HepG2 (cell line): Measurements from ENCODE around the gene TMEM74B. TPM values are rescaled to one million over a fixed set of nuclear protein-coding genes. Genes with fewer than 3 reads are reported as not detected.

ENCODE experiments used
- ATAC-seq: fragments of 200-7000 bp; cut with Tn5 transposase; 3 replicates; pipeline ENCODE4 v1.9.1; 2020; ENCODE audit warnings: mild to moderate bottlenecking, moderate library complexity
- Bru-seq: library from RNA; stranded (reverse); fragments of 400-500 nt; gene quantifications from one replicate; lab custom pipeline; 2021; lab: Mats Ljungman, UMichigan
- BruChase-seq, 2 experiments: library from RNA; stranded (reverse); fragments of 400-500 nt; gene quantifications; one replicate each; lab custom pipeline; 2021; lab: Mats Ljungman, UMichigan
- BruUV-seq: library from RNA; stranded (reverse); fragments of 400-500 nt; replicated peaks from 2 replicates; lab custom pipeline; 2021; lab: Mats Ljungman, UMichigan
- CTCF ChIA-PET: fragments of 300-600 bp; formaldehyde crosslinking; extraction: SDS; loops from one replicate; lab custom pipeline; 2021; ENCODE audit warnings: low total read pairs, inconsistent platforms, low intra/inter-chr PET ratio; lab: Yijun Ruan, JAX
- POLR2A ChIA-PET: fragments of 350-600 bp; sonication (Branson Sonifier 250); formaldehyde crosslinking; loops from one replicate; lab custom pipeline; 2020; ENCODE audit warnings: antibody characterized with exemption, inconsistent platforms; lab: Yijun Ruan, JAX
- DNase-seq: peaks from one replicate; pipeline ENCODE4 v3.0.0-alpha.2; 2015; ENCODE audit warnings: low spot score
- FAIRE-seq: peaks from 3 replicates; lab custom pipeline; 2011; peaks lifted over from hg19 to GRCh38; lab: Jason Lieb, UNC
- H2AFZ ChIP-seq: one replicate; pipeline ENCODE4 v1.6.1; 2011; ENCODE audit warnings: low read length, inconsistent platforms
- H3K27ac ChIP-seq: fragments of 300-600 bp; 3 replicates; pipeline ENCODE4 v1.8.0; 2011; ENCODE audit warnings: mixed run types, mild to moderate bottlenecking, mixed read lengths, low read length, inconsistent platforms; ENCODE audit not compliant: insufficient read depth; ENCODE audit errors: extremely low read length
- H3K27me3 ChIP-seq, 2 experiments: fragments of 200-600 bp in 1 of 2; 2 replicates in 1 of 2; 3 replicates in 1 of 2; pipeline versions ENCODE4 v1.6.0 to v1.8.0; 2011; ENCODE audit warnings: low read length in 2 of 2, mild to moderate bottlenecking in 2 of 2, moderate library complexity in 2 of 2, inconsistent platforms in 1 of 2; ENCODE audit not compliant: insufficient read depth in 2 of 2, control insufficient read depth in 1 of 2
- H3K36me3 ChIP-seq, 2 experiments: fragments of 200-600 bp in 1 of 2; replicated peaks in 1 of 2; 2 replicates in 1 of 2; 3 replicates in 1 of 2; pipeline versions ENCODE4 v1.5.1 to v1.8.0; 2011; ENCODE audit warnings: low read length in 2 of 2, inconsistent platforms in 1 of 2; ENCODE audit not compliant: insufficient read depth in 2 of 2, control insufficient read depth in 1 of 2
- H3K4me1 ChIP-seq: 2 replicates; pipeline ENCODE4 v1.5.1; 2012; ENCODE audit warnings: low read length, inconsistent platforms; ENCODE audit not compliant: insufficient read depth
- H3K4me2 ChIP-seq: 2 replicates; pipeline ENCODE4 v1.6.0; 2011; ENCODE audit warnings: low read depth, low read length, inconsistent platforms
- H3K4me3 ChIP-seq, 3 experiments: fragments of 200-600 bp in 1 of 3; sonication (generic), shearing (Covaris generic) in 1 of 3; replicated peaks in 1 of 3; 2 replicates each; pipeline ENCODE4 v1.5.1; 2011 to 2016; ENCODE audit warnings: low read length in 3 of 3, inconsistent platforms in 2 of 3, low read depth in 2 of 3, mild to moderate bottlenecking in 2 of 3, control low read depth in 1 of 3, mixed read lengths in 1 of 3; ENCODE audit not compliant: insufficient read depth in 1 of 3
- H3K79me2 ChIP-seq: one replicate; pipeline ENCODE4 v1.6.1; 2011; ENCODE audit warnings: low read length, inconsistent platforms; ENCODE audit not compliant: insufficient read depth
- H3K9ac ChIP-seq: 2 replicates; pipeline ENCODE4 v1.6.0; 2011; ENCODE audit warnings: mild to moderate bottlenecking, low read depth, low read length, inconsistent platforms; ENCODE audit not compliant: insufficient read depth
- H3K9me3 ChIP-seq: 2 replicates; pipeline ENCODE4 v1.5.1; 2012; ENCODE audit warnings: mild to moderate bottlenecking, low read length
- H4K20me1 ChIP-seq: 2 replicates; pipeline ENCODE4 v1.6.0; 2011; ENCODE audit warnings: inconsistent platforms, mild to moderate bottlenecking, low read length, moderate library complexity; ENCODE audit not compliant: insufficient read depth
- GMEB2 ChIP-seq: IDR thresholded peaks from 2 replicates; pipeline ENCODE4 v1.6.1; 2016; ENCODE audit warnings: missing biosample characterization, missing genetic modification reagents, low read depth
- LCORL ChIP-seq, 2 experiments: fragments of 450-650 bp in 1 of 2; sonication (generic) in 1 of 2; formaldehyde crosslinking in 1 of 2; IDR thresholded peaks; 2 replicates each; pipeline versions ENCODE4 v1.5.0 to v1.6.1; 2017 to 2020; ENCODE audit warnings: antibody characterized with exemption in 1 of 2, missing genetic modification reagents in 1 of 2
- SAFB2 ChIP-seq: sonication (generic); formaldehyde crosslinking; IDR thresholded peaks from 2 replicates; pipeline ENCODE4 v1.5.1; 2020; ENCODE audit warnings: missing genetic modification reagents, low read depth, mild to moderate bottlenecking, borderline replicate concordance
- ZNF550 ChIP-seq: sonication (generic); formaldehyde crosslinking; IDR thresholded peaks from 2 replicates; pipeline ENCODE4 v1.4.0; 2020; ENCODE audit warnings: mild to moderate bottlenecking, missing genetic modification reagents, borderline replicate concordance
- ZNF646 ChIP-seq: sonication (generic); formaldehyde crosslinking; IDR thresholded peaks from 2 replicates; pipeline ENCODE4 v1.9.0; 2021; ENCODE audit warnings: mild to moderate bottlenecking, missing genetic modification reagents
- ZNF7 ChIP-seq: IDR thresholded peaks from 2 replicates; pipeline ENCODE4 v1.6.1; 2016; ENCODE audit warnings: missing biosample characterization, missing genetic modification reagents
- ZNF749 ChIP-seq: sonication (generic); formaldehyde crosslinking; IDR thresholded peaks from 2 replicates; pipeline ENCODE4 v1.8.0; 2022; ENCODE audit warnings: mild to moderate bottlenecking, missing genetic modification reagents, moderate library complexity, borderline replicate concordance
- WGBS: methylation state at CpG from one replicate; pipeline ENCODE4 v1.1.6; 2017; ENCODE audit warnings: low lambda C conversion rate; 5-methylcytosine and 5-hydroxymethylcytosine counted together
- in situ Hi-C: cut with HindIII; loops from 2 replicates; pipeline ENCODE4 v1.10.0; 2017; ENCODE audit warnings: low pct_unique_long_range_greater_than_20kb; ENCODE audit not compliant: extremely low pct_ligation_motif_present
- intact Hi-C: fragments of 100-400 bp; cut with micrococcal nuclease; formaldehyde crosslinking; loops from one replicate; pipeline ENCODE4 v1.10.0; 2022; ENCODE audit not compliant: unreplicated experiment
- long read RNA-seq, 2 experiments: library from RNA in 1 of 2; library from polyadenylated mRNA in 1 of 2; stranded (forward) in 1 of 2; unstranded in 1 of 2; transcript quantifications; one replicate each; pipeline ENCODE4 v2.0.0, GENCODE V29; 2019 to 2022
- polyA minus RNA-seq, 3 experiments: library from RNA; depleted of rRNA, polyadenylated mRNA; stranded (reverse); fragments of >200 nt; gene quantifications; 2 replicates each; pipeline ENCODE4 v1.2.3, GENCODE V29; 2011; ENCODE audit warnings: low replicate concordance in 1 of 3
- polyA plus RNA-seq, 8 experiments: library from polyadenylated mRNA; depleted of rRNA in 3 of 8; stranded (reverse) in 7 of 8; unstranded in 1 of 8; fragments of >200 nt; fragmentation: Illumina TruSeq in 4 of 8; extraction: Trizol in 4 of 8; gene quantifications; 2 replicates each; pipeline versions ENCODE4 v1.2.1 to v1.2.3, GENCODE V29; 2011 to 2016; ENCODE audit warnings: low read depth in 4 of 8, missing spikeins in 1 of 8, mixed read lengths in 1 of 8; ENCODE audit not compliant: insufficient read depth in 1 of 8
- total RNA-seq, 5 experiments: library from RNA; depleted of rRNA; stranded (reverse); fragments of >200 nt; fragmentation: Illumina TruSeq; extraction: Trizol; gene quantifications; 2 replicates each; pipeline ENCODE4 v1.2.3, GENCODE V29; 2016; ENCODE audit warnings: low read depth in 1 of 5

TMEM74B gene
- 2.9 and 4.7 TPM in 2 replicates for total RNA-seq (2016; rRNA removed; fragmentation: Illumina TruSeq; extraction: Trizol)
- total RNA-seq (2016; cell fraction: cytosol; rRNA removed; fragmentation: Illumina TruSeq; extraction: Trizol; ENCODE audit: low read depth), result 3.3 and 3.9 TPM in 2 replicates
- 2.5 and 4.3 TPM in 2 replicates for total RNA-seq (2016; cell fraction: insoluble cytoplasmic fraction; rRNA removed; fragmentation: Illumina TruSeq; extraction: Trizol)
- 4.5 and 5.1 TPM in 2 replicates for total RNA-seq (2016; cell fraction: membrane; rRNA removed; fragmentation: Illumina TruSeq; extraction: Trizol)
- 3.5 and 6.3 TPM in 2 replicates for total RNA-seq (2016; cell fraction: nucleus; rRNA removed; fragmentation: Illumina TruSeq; extraction: Trizol)
- polyA plus RNA-seq (2011; rRNA removed), result 18.4 and 25.0 TPM in 2 replicates
- 10.2 and 16.1 TPM in 2 replicates for polyA plus RNA-seq (2011; cell fraction: cytosol; rRNA removed)
- 136 and 155 TPM in 2 replicates for polyA plus RNA-seq (2011; cell fraction: nucleus; rRNA removed)
- polyA plus RNA-seq (2012), result 12.7 and 14.7 TPM in 2 replicates
- 3.3 and 4.2 TPM in 2 replicates for polyA plus RNA-seq (2016; cell fraction: cytosol; fragmentation: Illumina TruSeq; extraction: Trizol; ENCODE audit: low read depth)
- polyA plus RNA-seq (2016; cell fraction: insoluble cytoplasmic fraction; fragmentation: Illumina TruSeq; extraction: Trizol; ENCODE audit: low read depth), result 2.6 and 2.9 TPM in 2 replicates
- 4.2 and 5.6 TPM in 2 replicates for polyA plus RNA-seq (2016; cell fraction: membrane; fragmentation: Illumina TruSeq; extraction: Trizol; ENCODE audit: low read depth)
- 11.6 and 13.1 TPM in 2 replicates for polyA plus RNA-seq (2016; cell fraction: nucleus; fragmentation: Illumina TruSeq; extraction: Trizol; ENCODE audit: insufficient read depth, low read depth)
- polyA minus RNA-seq (2011; rRNA and poly(A)+ RNA removed; ENCODE audit: low replicate concordance), result 11.3 TPM in 1 of 2 replicates, not detected in the other
- polyA minus RNA-seq (2011; cell fraction: cytosol; rRNA and poly(A)+ RNA removed), result 5.0 and 6.8 TPM in 2 replicates
- polyA minus RNA-seq (2011; cell fraction: nucleus; rRNA and poly(A)+ RNA removed), result 12.4 and 13.4 TPM in 2 replicates
- percentile 50 among the genes with signal in this experiment for Bru-seq, nascent RNA
- percentile 60 among the genes with signal in this experiment for BruChase-seq, experiment 1, labeled RNA remaining after a 6-hour chase
- BruChase-seq, experiment 2, labeled RNA remaining after a 2-hour chase, result percentile 51 among the genes with signal in this experiment
- long read RNA-seq, experiment 1, partial matches to known transcripts, result 2 of 5 reads
- long read RNA-seq, experiment 1, other reads (novel, unspliced or antisense), result 3 of 5 reads
- long read RNA-seq, experiment 2, transcript TMEM74B-203 (2 exons, 582 nt), result major isoform, 10 of 20 reads
- long read RNA-seq, experiment 2, partial matches to known transcripts, result 0 of 20 reads
- long read RNA-seq, experiment 2, other reads (novel, unspliced or antisense), result 10 of 20 reads

- POLR2A ChIA-PET, result no interaction called here
- Histone ChIP-seq H3K27ac (no peak within 1 kb of the TSS), H3K79me2 (no peaks in the 10 kb centered on the region), H3K9ac (peak within 1 kb of the TSS; percentile 69), H2AFZ (no peak within 1 kb of the TSS), H4K20me1 (no peaks in the 10 kb centered on the region), H3K9me3 (no peaks in the 10 kb centered on the region), H3K27me3 (no peaks in the 10 kb centered on the region; a peak in 1 of 5 replicates), H3K4me3 (peak within 1 kb of the TSS; percentile 56 to 75 (median 69)), H3K4me1 (peaks cover 60% of the 10 kb centered on the region), H3K4me2 (peak within 1 kb of the TSS; percentile 94), H3K36me3 (peaks cover 0 to 4% of the 10 kb centered on the region in 2 experiments; a peak in 1 of 5 replicates)
- ATAC-seq (peak; percentile 19), DNase-seq (no peak), FAIRE-seq (no peak)
- CTCF ChIA-PET, result interaction anchor here (1.6 to 2.7 kb wide), 3 partner anchors 76 to 369 kb away, joined by 4 to 12 read pairs (median 4); no protein-coding TSS in a partner anchor
- BruUV-seq, result no TSS peak
- 9% methylated on average over 23 of the region's 76 CpGs for WGBS
- intact Hi-C loops (loop anchor here (10.0 kb wide), 1 partner anchor 370 kb away; no protein-coding TSS in a partner anchor), in situ Hi-C loops (loop anchor here (5.0 to 10.0 kb wide), 3 partner anchors 67 to 370 kb away; partner anchors contain the start of gene PSMF1)
- TF ChIP-seq SAFB2 (CRISPR knock-in tag) (no peak), ZNF7 (CRISPR knock-in tag) (no peak), ZNF749 (CRISPR knock-in tag) (no peak), GMEB2 (no peak), ZNF550 (CRISPR knock-in tag) (no peak), ZNF646 (CRISPR knock-in tag) (peak; percentile 86), LCORL (IDR thresholded peaks at IDR 0.05) (no peak), LCORL (CRISPR knock-in tag; IDR thresholded peaks at IDR 0.05) (0 out of 2 replicates have a peak, but pooled peaks have one; percentile 32)
These were observed at the start of gene TMEM74B for GRCh38 chr20:1184638-1185315. TSS of gene TMEM74B (minus strand) at chr20:1184981. CDS start at chr20:1183801, 1,180 bp downstream.
